A549 (cell line): ENCODE measurements around the gene PLPP6.

Experiments used
- BHLHE40 ChIP-seq: IDR thresholded peaks from 2 replicates; pipeline ENCODE4 v1.6.1; 2012; ENCODE audit warnings: low read depth, low read length, inconsistent platforms
- CBX2 ChIP-seq: fragments of 200-600 bp; sonication (generic); IDR thresholded peaks from 2 replicates; pipeline ENCODE4 v1.6.1; 2016; ENCODE audit warnings: low read depth, mild to moderate bottlenecking, borderline replicate concordance
- EP300 ChIP-seq, 2 experiments: fragments of >200 bp; sonication (Bioruptor Twin); formaldehyde crosslinking; IDR thresholded peaks; 2 replicates in 1 of 2; 3 replicates in 1 of 2; pipeline ENCODE4 v1.6.1; 2016 to 2017
- HMGXB4 ChIP-seq: fragments of 250-450 bp; sonication (Bioruptor Pico); IDR thresholded peaks from 2 replicates; pipeline ENCODE4 v1.5.0; 2021; ENCODE audit warnings: mild to moderate bottlenecking, moderate library complexity, borderline replicate concordance
- KDM5A ChIP-seq: fragments of 200-600 bp; sonication (generic); IDR thresholded peaks from 2 replicates; pipeline ENCODE4 v1.6.1; 2016; ENCODE audit warnings: antibody characterized with exemption, mild to moderate bottlenecking
- MAFK ChIP-seq: fragments of 450-650 bp; IDR thresholded peaks from 2 replicates; pipeline ENCODE4 v1.6.1; 2014; ENCODE audit not compliant: partially characterized antibody
- NPAS2 ChIP-seq: fragments of 250-450 bp; sonication (Bioruptor Pico); IDR thresholded peaks from 2 replicates; pipeline ENCODE4 v1.8.0; 2022; ENCODE audit warnings: mild to moderate bottlenecking, moderate library complexity, borderline replicate concordance
- NR3C1 ChIP-seq: fragments of >200 bp; sonication (Bioruptor Twin); formaldehyde crosslinking; IDR thresholded peaks from 3 replicates; pipeline ENCODE4 v1.6.1; 2017
- POLR2A ChIP-seq: IDR thresholded peaks from 2 replicates; pipeline ENCODE4 v1.6.1; 2012; ENCODE audit warnings: mild to moderate bottlenecking, low read length
- RAD21 ChIP-seq, 2 experiments: fragments of >200 bp in 1 of 2; sonication (Bioruptor Twin) in 1 of 2; formaldehyde crosslinking in 1 of 2; IDR thresholded peaks in 1 of 2; conservative IDR thresholded peaks in 1 of 2; 2 replicates in 1 of 2; 3 replicates in 1 of 2; pipeline ENCODE4 v1.6.1; 2012 to 2018; ENCODE audit warnings: inconsistent platforms in 1 of 2
- REST ChIP-seq: fragments of 200-600 bp; sonication (generic); IDR thresholded peaks from 2 replicates; pipeline ENCODE4 v1.6.1; 2016; ENCODE audit warnings: antibody characterized with exemption, mild to moderate bottlenecking, moderate library complexity
- RFX5 ChIP-seq: fragments of 450-650 bp; IDR thresholded peaks from 2 replicates; pipeline ENCODE4 v1.7.1; 2014; ENCODE audit warnings: antibody characterized with exemption, mild to moderate bottlenecking, moderate library complexity
- TF ChIP-seq, protein P1 (sequence below): fragments of >200 bp; sonication (Bioruptor Twin); formaldehyde crosslinking; IDR thresholded peaks from 3 replicates; pipeline ENCODE4 v1.5.1; 2016
- TF ChIP-seq, protein P2 (sequence below): IDR thresholded peaks from 2 replicates; pipeline ENCODE4 v1.6.1; 2012; ENCODE audit warnings: low read depth, borderline replicate concordance

- no peak for TF ChIP-seq BHLHE40
- TF ChIP-seq, protein P1, sequence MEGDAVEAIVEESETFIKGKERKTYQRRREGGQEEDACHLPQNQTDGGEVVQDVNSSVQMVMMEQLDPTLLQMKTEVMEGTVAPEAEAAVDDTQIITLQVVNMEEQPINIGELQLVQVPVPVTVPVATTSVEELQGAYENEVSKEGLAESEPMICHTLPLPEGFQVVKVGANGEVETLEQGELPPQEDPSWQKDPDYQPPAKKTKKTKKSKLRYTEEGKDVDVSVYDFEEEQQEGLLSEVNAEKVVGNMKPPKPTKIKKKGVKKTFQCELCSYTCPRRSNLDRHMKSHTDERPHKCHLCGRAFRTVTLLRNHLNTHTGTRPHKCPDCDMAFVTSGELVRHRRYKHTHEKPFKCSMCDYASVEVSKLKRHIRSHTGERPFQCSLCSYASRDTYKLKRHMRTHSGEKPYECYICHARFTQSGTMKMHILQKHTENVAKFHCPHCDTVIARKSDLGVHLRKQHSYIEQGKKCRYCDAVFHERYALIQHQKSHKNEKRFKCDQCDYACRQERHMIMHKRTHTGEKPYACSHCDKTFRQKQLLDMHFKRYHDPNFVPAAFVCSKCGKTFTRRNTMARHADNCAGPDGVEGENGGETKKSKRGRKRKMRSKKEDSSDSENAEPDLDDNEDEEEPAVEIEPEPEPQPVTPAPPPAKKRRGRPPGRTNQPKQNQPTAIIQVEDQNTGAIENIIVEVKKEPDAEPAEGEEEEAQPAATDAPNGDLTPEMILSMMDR, result no peak
- TF ChIP-seq, protein P2, sequence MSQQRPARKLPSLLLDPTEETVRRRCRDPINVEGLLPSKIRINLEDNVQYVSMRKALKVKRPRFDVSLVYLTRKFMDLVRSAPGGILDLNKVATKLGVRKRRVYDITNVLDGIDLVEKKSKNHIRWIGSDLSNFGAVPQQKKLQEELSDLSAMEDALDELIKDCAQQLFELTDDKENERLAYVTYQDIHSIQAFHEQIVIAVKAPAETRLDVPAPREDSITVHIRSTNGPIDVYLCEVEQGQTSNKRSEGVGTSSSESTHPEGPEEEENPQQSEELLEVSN, result no peak
- no peak for TF ChIP-seq MAFK
- no peak for TF ChIP-seq KDM5A
- TF ChIP-seq RFX5, result no peak
- TF ChIP-seq NR3C1, result no peak
- TF ChIP-seq CBX2, result no peak
- TF ChIP-seq POLR2A, result no peak
- TF ChIP-seq HMGXB4, result no peak
- TF ChIP-seq NPAS2 (CRISPR knock-in tag), result no peak
- TF ChIP-seq EP300 (IDR thresholded peaks at IDR 0.05), result no peak
- TF ChIP-seq RAD21 (conservative IDR thresholded peaks at IDR 0.05 in 1 of 2, IDR thresholded peaks at IDR 0.05 in 1 of 2), result no peak
- TF ChIP-seq REST, result no peak
These were observed 22.7 kb upstream of the PLPP6 start for GRCh38 chr9:4639420-4639819.
